Kidney glomerular epithelial cell (primary cell): Measurements from ENCODE around the gene GAREM2.

ENCODE experiments used
- DNase-seq: peaks from one replicate; lab custom pipeline; 2025; lab: John Stamatoyannopoulos, UW

The GAREM2 gene

DNA sequence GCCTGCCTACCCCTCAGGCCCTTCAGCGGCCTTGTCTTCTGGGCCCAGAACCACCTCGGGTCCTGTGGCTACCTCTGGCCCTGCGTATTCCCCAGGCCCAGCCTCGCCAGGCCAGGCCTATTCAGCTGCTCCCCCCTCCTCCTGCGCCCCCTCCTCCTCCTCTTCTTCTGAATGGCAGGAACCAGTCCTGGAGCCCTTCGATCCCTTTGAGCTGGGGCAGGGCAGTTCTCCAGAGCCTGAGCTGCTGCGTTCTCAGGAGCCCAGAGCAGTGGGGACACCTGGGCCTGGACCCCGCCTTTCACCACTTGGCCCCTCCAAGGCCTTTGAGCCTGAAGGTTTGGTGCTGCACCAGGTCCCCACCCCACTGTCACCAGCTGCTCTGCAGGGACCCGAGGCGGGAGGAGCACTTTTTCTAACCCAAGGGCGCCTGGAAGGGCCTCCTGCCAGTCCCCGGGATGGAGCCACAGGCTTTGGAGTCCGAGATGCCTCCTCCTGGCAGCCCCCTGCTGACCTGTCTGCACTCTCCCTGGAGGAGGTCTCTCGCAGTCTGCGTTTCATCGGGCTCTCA, 14.7 kb downstream of the GAREM2 start:
- DNase-seq = no peak

- DNase-seq = no peak
These were observed 16.2 kb downstream of the GAREM2 start for GRCh38 chr2:26189123-26189522.

- no peak for DNase-seq
These were observed 16.9 kb downstream of the GAREM2 start for GRCh38 chr2:26189751-26190150.

GRCh38 chr2:26190369-26190768, 17.5 kb downstream of the GAREM2 start:
- no peak for DNase-seq

- no peak for DNase-seq
These were observed 18.6 kb downstream of the GAREM2 start for GRCh38 chr2:26191316-26192159.

DNA sequence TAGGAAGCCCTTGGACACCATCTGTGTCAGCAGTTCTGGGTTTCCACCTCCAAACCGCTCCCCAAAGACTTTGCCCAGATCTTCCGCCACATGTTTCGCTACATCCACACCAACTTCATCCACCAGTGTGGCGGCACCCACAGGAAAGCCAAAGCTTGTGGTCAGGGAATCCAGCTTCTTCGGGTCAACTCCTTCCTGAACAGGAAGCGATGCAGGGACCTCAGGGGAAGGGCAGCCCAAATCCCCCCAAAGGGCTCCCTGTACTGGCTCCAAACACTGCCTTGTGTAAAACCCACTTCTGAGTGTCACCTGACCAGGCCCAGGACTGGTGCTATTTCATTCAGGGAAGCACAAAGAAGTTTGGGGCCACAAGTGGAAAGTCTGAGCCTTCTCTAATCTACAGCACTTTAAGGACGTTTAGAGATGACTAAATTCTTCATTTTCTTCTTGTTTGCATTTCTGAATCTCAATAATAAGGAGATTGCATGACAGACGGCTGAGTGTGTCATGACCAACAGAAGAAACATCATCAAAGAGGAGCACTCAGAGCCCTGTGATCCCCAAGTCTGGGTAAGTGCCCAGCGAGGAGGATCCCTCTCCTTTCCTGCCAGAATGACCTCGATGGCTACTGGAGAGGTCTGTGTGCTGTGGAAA, 20.8 kb downstream of the GAREM2 start:
- no peak for DNase-seq

DNA sequence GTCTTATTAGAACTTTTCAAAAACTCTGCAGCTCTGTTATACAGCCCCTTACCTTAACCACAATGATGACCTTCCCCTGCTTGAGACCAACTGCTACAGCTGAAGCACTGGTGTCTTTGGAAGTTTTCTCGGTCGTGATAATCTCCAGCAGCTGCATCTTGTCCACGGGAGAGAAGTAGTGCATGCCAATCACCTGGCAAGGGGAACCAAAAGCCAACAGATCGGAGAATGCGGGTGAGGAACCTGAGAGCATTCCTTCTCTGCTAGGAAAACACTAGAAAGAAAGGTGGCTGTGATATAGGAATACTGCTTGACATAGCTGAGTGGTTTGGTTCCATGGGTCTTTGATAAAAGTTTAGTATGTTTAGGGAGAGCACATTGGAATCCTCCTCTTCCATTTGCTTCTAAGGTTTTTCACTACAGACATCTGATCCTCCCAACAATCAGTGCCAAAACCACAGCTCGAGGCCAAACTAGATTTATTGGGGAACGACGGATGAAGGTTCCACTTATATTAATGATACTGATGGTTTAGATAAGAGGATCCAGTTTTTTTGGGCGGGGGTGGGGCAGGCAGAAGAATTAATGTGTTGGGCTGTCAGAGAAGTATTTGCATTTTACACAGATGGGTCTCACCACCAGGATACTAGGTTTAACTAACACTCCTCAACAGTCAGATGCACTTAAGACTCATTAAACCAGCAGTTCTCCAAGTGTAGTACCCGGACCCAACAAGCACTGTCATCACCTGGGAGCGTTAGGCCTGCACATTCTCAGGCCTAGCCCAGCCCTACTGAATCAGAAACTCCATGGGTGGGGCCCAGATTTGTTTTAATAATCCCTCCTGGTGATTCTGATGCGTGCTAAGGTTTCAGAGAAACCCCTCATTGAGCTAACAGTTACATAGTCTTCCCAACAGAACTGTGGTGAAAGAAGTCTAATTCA, 22.4 kb downstream of the GAREM2 start:
- no peak for DNase-seq

- no peak for DNase-seq
These were observed 24.0 kb downstream of the GAREM2 start for GRCh38 chr2:26196683-26197418.

DNA sequence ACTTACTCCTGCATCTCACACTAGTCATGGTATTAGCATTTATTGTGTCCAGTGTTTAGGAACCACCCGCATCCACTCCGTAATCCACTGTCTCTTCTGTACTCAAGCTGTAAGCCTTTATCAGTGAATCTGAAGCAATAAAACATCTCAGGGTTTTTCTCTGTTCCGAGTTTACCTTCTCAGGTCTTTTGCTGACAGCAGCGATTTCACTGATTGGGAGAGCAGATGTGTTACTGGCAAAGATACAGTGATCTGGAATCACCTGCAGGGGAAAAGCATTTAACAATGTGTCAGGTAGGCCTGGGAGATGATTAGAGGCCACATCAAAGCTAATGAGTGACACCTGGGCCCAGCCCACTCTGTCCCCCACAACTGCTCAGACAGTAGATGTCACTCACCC, 24.6 kb downstream of the GAREM2 start:
- DNase-seq = no peak

GRCh38 chr2:26202981-26203490, 30.1 kb downstream of the GAREM2 start:
- DNase-seq = no peak

DNA sequence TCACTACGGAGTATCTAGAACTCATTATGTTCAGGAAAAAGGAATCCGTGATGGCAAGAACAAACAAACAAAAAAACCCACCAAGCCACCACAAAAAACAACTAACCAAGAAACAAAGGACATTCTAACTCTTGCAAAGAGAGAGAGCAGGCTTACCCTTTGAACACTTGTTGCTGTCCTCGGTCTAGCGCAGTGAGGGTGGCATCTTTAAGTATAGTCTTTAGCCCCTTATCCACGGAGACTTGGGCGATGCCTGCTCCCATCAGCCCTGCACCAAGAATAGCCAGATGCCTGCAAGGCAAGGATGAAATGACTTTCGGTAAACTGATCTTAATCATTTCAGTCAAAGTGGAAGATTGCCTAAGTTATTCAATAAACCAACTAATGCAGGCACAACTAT, 31.0 kb downstream of the GAREM2 start:
- DNase-seq = no peak

GRCh38 chr2:26212011-26212410, 39.1 kb downstream of the GAREM2 start:
- DNase-seq = no peak

DNA sequence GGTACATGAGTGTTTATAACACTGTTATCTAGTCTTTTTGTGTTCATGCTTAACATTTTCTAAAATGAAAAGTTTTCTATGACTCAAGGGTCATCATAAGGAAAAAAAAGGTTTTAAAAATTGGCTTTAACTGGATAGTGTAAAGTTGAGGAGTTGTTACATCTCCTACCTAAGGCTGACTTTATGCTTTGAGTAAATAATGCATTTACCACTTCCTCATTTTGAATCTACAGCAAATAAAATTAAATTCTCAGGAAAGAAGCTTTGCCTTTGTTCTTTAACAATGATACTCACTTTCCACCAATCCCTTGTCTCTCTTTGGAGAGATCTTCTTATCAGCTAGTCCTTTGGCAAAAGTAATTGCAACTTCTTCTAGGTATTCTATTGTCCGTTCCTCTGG, 41.9 kb downstream of the GAREM2 start:
- DNase-seq = no peak

DNA sequence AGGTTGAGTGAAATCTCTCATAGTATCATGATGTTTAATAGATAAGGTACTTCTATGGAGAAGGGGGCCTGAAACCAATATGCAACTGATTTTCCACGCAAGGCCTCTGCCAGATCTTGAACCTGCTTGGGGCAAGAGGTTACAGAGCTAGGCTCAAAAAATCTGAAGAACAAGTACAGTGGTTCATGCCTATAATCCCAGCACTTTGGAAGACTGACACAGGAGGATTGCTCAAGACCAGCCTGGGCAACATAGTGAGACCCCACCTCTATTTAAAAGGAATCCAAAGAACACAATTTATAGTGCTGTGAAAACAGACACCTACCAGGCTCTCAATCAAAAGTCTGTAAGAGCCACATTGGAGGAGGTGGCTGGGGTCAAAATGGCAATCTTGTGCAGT, 42.9 kb downstream of the GAREM2 start:
- no peak for DNase-seq

DNA sequence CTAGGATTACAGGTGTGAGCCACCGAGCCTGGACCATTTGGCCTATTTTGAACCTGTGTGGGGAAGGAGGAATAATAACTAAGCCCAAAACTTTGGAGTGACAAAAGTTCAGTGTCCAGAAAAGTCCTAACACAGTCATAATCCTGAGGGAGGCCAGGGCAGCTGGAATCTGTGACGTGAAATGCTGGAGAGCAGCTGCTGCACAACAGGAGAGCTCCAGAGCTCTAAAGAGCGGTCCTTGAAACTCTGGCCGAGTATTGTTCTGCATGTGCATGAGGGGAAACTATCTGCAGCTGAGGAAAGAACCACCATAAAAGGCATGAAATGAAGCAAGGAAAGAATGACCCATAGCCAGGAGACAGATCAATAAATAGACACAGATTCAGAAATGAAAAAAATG, 43.7 kb downstream of the GAREM2 start:
- DNase-seq = no peak

- DNase-seq = no peak
These were observed 44.8 kb downstream of the GAREM2 start for GRCh38 chr2:26217720-26218119.

DNA sequence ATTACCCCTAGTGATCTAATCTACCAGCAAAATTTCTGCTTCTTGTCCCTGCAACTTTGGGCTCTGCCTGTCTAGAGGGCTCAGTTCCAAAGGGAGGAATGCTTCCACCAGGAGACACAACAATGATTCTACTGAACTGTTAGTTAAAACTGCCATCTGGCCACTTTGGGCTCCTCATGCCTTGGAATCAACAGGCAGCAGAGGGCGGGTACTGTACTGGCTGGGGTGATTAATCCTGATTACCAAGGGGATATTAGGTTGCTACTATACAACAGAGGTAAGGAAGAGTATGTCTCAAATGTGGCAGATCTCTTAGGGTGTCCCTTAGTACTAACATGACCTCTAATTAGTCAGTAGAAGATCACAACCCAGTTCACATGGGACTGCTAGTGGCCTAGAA, 50.1 kb downstream of the GAREM2 start:
- DNase-seq = no peak

DNA sequence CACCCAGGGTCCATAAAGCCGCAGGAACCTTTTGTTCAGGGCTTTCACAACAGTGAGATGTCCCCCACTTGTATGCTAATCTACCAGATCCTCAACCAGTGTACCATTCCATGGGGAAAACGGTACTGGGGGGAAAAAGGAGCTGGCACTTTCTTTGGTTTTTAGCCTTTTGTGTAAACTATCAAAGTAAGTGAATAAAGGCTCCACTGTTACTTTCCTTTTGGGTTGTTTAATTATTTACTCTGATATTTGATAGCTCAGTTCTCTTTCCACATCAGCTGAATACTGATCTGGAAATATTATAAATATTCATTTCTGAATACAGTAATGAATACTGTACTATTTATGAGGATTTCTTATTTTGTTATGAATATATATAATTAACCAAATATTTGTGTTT, 51.2 kb downstream of the GAREM2 start:
- no peak for DNase-seq

- no peak for DNase-seq
These were observed 56.7 kb downstream of the GAREM2 start for GRCh38 chr2:26229595-26229994.

DNA sequence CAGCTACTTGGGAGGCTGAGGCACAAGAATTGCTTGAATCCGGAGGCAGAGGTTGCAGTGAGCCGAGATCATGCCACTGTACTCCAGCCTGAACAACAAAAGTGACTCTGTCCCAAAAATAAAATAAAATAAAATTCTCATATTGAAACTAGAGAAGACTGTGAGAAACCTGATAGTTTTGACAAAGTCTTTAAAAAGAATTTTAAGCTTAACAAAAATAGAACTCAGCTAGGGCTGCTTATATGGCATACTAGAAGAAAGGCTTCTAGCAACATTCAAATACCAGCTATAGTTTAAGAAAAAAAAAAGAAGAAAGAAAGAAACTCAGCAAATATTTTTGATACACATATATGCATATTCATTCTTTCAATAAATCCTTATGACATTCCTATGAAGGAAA, 57.9 kb downstream of the GAREM2 start:
- DNase-seq = no peak

GRCh38 chr2:26235089-26235488, 62.2 kb downstream of the GAREM2 start:
- no peak for DNase-seq
